Liver (tissue), 9 donors: ENCODE results near the gene RXFP2. TPM values are rescaled to one million over a fixed set of nuclear protein-coding genes. Genes with fewer than 3 reads are reported as not detected.

Experiments
- DNase-seq: peaks from one replicate; pipeline ENCODE4 v3.0.0-alpha.2; 2017; ENCODE audit warnings: low spot score
- H3K27ac ChIP-seq, 2 donors: one replicate each; pipeline ENCODE4 v1.7.0; 2013; ENCODE audit warnings: inconsistent platforms in 2 of 2, low read length in 2 of 2, control low read depth in 1 of 2, low read depth in 1 of 2, mild to moderate bottlenecking in 1 of 2
- H3K27me3 ChIP-seq, 4 donors: one replicate each; pipeline versions ENCODE4 v1.6.1 to v1.7.0; 2013; ENCODE audit warnings: low read length in 3 of 4, inconsistent platforms in 1 of 4, mild to moderate bottlenecking in 1 of 4, moderate library complexity in 1 of 4; ENCODE audit not compliant: control insufficient read depth in 4 of 4, insufficient read depth in 4 of 4
- H3K36me3 ChIP-seq, 4 donors: one replicate each; pipeline versions ENCODE4 v1.6.1 to v1.7.0; 2013; ENCODE audit warnings: low read length in 3 of 4, mild to moderate bottlenecking in 3 of 4, low read depth in 1 of 4, moderate library complexity in 1 of 4; ENCODE audit not compliant: control insufficient read depth in 4 of 4, insufficient read depth in 3 of 4
- H3K4me1 ChIP-seq, 4 donors: one replicate each; pipeline versions ENCODE4 v1.6.1 to v1.7.0; 2013; ENCODE audit warnings: low read length in 3 of 4, mild to moderate bottlenecking in 3 of 4, moderate library complexity in 1 of 4; ENCODE audit not compliant: control insufficient read depth in 4 of 4, insufficient read depth in 4 of 4
- H3K4me3 ChIP-seq, 3 donors: one replicate each; pipeline versions ENCODE4 v1.6.1 to v1.7.0; 2013; ENCODE audit warnings: low read length in 3 of 3, control low read depth in 1 of 3, low read depth in 1 of 3, mild to moderate bottlenecking in 1 of 3
- H3K9ac ChIP-seq, 2 donors: one replicate each; pipeline ENCODE4 v1.7.0; 2013; ENCODE audit warnings: low read length in 2 of 2, mild to moderate bottlenecking in 2 of 2, moderate library complexity in 2 of 2, control low read depth in 1 of 2, low read depth in 1 of 2
- H3K9me3 ChIP-seq, 4 donors: one replicate each; pipeline versions ENCODE4 v1.6.1 to v1.7.0; 2013; ENCODE audit warnings: low read length in 3 of 4; ENCODE audit not compliant: control insufficient read depth in 4 of 4
- ATF3 ChIP-seq: IDR thresholded peaks from 2 replicates; pipeline ENCODE4 v1.6.1; 2016; ENCODE audit warnings: antibody characterized with exemption
- CTCF ChIP-seq: fragments of 150-350 bp; IDR thresholded peaks from 2 replicates; pipeline ENCODE4 v1.5.1; 2017; ENCODE audit warnings: improper control_type of control experiment, low read depth, low read length; ENCODE audit not compliant: missing input control
- EGR1 ChIP-seq, 2 donors: IDR thresholded peaks; 2 replicates each; pipeline ENCODE4 v1.6.1; 2016 to 2018; ENCODE audit warnings: antibody characterized with exemption in 2 of 2, low read depth in 2 of 2
- FOXA1 ChIP-seq: IDR thresholded peaks from 2 replicates; pipeline ENCODE4 v1.6.1; 2016; ENCODE audit warnings: antibody characterized with exemption
- FOXA2 ChIP-seq: IDR thresholded peaks from 2 replicates; pipeline ENCODE4 v1.6.1; 2016; ENCODE audit warnings: antibody characterized with exemption
- GABPA ChIP-seq, 2 donors: IDR thresholded peaks in 1 of 2; conservative IDR thresholded peaks in 1 of 2; 2 replicates each; pipeline ENCODE4 v1.6.1; 2016; ENCODE audit warnings: antibody characterized with exemption in 2 of 2, mild to moderate bottlenecking in 1 of 2, moderate library complexity in 1 of 2
- HNF4A ChIP-seq, 2 donors: conservative IDR thresholded peaks; 2 replicates each; pipeline ENCODE4 v1.6.1; 2016; ENCODE audit warnings: antibody characterized with exemption in 2 of 2, mild to moderate bottlenecking in 2 of 2
- HNF4G ChIP-seq: IDR thresholded peaks from 2 replicates; pipeline ENCODE4 v1.6.1; 2016; ENCODE audit warnings: antibody characterized with exemption
- JUND ChIP-seq, 2 donors: IDR thresholded peaks; 2 replicates each; pipeline ENCODE4 v1.6.1; 2016; ENCODE audit warnings: antibody characterized with exemption in 2 of 2
- MAX ChIP-seq: IDR thresholded peaks from 2 replicates; pipeline ENCODE4 v1.6.1; 2016; ENCODE audit warnings: antibody characterized with exemption
- NR2F2 ChIP-seq: IDR thresholded peaks from 2 replicates; pipeline ENCODE4 v1.6.1; 2016; ENCODE audit warnings: antibody characterized with exemption
- RAD21 ChIP-seq, 2 donors: IDR thresholded peaks; 2 replicates each; pipeline ENCODE4 v1.6.1; 2016; ENCODE audit warnings: antibody characterized with exemption in 2 of 2, mild to moderate bottlenecking in 2 of 2
- REST ChIP-seq: IDR thresholded peaks from 2 replicates; pipeline ENCODE4 v1.6.1; 2016; ENCODE audit warnings: antibody characterized with exemption, mild to moderate bottlenecking
- RXRA ChIP-seq, 2 donors: IDR thresholded peaks; 2 replicates each; pipeline ENCODE4 v1.6.1; 2017 to 2018; ENCODE audit warnings: antibody characterized with exemption in 2 of 2, mild to moderate bottlenecking in 1 of 2
- SP1 ChIP-seq: IDR thresholded peaks from 2 replicates; pipeline ENCODE4 v1.6.1; 2018; ENCODE audit warnings: antibody characterized with exemption, mild to moderate bottlenecking
- TAF1 ChIP-seq: conservative IDR thresholded peaks from 2 replicates; pipeline ENCODE4 v1.6.1; 2016; ENCODE audit warnings: antibody characterized with exemption, mild to moderate bottlenecking
- YY1 ChIP-seq: IDR thresholded peaks from 2 replicates; pipeline ENCODE4 v1.6.1; 2016; ENCODE audit warnings: antibody characterized with exemption, mild to moderate bottlenecking
- ZBTB33 ChIP-seq: IDR thresholded peaks from 2 replicates; pipeline ENCODE4 v1.6.1; 2016; ENCODE audit warnings: antibody characterized with exemption
- WGBS: extraction: QIAGEN DNeasy Blood & Tissue Kit; methylation state at CpG from one replicate; pipeline ENCODE4 v1.1.7; 2013; 5-methylcytosine and 5-hydroxymethylcytosine counted together
- polyA plus RNA-seq, 2 donors: library from polyadenylated mRNA; stranded (reverse) in 1 of 2; unstranded in 1 of 2; fragments of 200-250 nt in 1 of 2; fragments of >200 nt in 1 of 2; fragmentation: Nextera tagmentation in 1 of 2; extraction: Ambion mirVana in 1 of 2; gene quantifications; one replicate each; pipeline versions ENCODE4 v1.2.1 to v1.2.3, GENCODE V29; 2013 to 2015
- total RNA-seq, 2 donors: library from RNA; depleted of rRNA; stranded (reverse); fragments of >200 nt; gene quantifications; one replicate each; pipeline ENCODE4 v1.2.3, GENCODE V29; 2014
- donor health status: healthy.
- donor health status: healthy.
- donor health status: healthy.
- donor health status: healthy.
- donor health status: healthy.

The RXFP2 gene
- total RNA-seq, result not detected
- polyA plus RNA-seq, result not detected

- TF ChIP-seq CTCF (no peak), MAX (no peak), FOXA2 (no peak), ATF3 (no peak), ZBTB33 (no peak), RXRA (IDR thresholded peaks at IDR 0.05) (no peak), JUND (IDR thresholded peaks at IDR 0.05) (no peak)
- 86% methylated on average over 2 of the region's 2 CpGs for WGBS
- no peaks in the 10 kb centered on the region for H3K4me1 ChIP-seq
Measured at GRCh38 chr13:31739226-31739625, at the start of gene RXFP2. TSS of gene RXFP2 (plus strand) at chr13:31739526. CDS start at chr13:31739613, 87 bp downstream.

GRCh38 chr13:31697290-31697689 lies 42.0 kb upstream of the RXFP2 start:
- H3K27me3 ChIP-seq, result peaks cover 0 to 2% (median 0%) of the 10 kb centered on the region in 4 donors
- WGBS, result 0% methylated on average over 1 of the region's 1 CpG
- H3K27ac ChIP-seq, result no peak overlapping the region
- no peaks in the 10 kb centered on the region for H3K36me3 ChIP-seq
- no peak overlapping the region for H3K9ac ChIP-seq
- TF ChIP-seq GABPA (IDR thresholded peaks at IDR 0.05 in 1 of 2, conservative IDR thresholded peaks at IDR 0.05 in 1 of 2) (no peak), HNF4A (conservative IDR thresholded peaks at IDR 0.05) (no peak), RAD21 (IDR thresholded peaks at IDR 0.05) (no peak), YY1 (no peak), JUND (IDR thresholded peaks at IDR 0.05) (no peak), ZBTB33 (no peak), FOXA1 (no peak), RXRA (IDR thresholded peaks at IDR 0.05) (no peak), TAF1 (no peak), EGR1 (IDR thresholded peaks at IDR 0.05; ENCODE audit: low read depth in 2 of 2) (no peak), HNF4G (no peak), NR2F2 (no peak), CTCF (no peak), SP1 (no peak), FOXA2 (no peak), MAX (no peak), ATF3 (no peak), REST (no peak)
- no peak for DNase-seq
- H3K9me3 ChIP-seq, result peaks cover 0 to 2% (median under 1%) of the 10 kb centered on the region in 4 donors
- H3K4me3 ChIP-seq, result no peak overlapping the region
- no peaks in the 10 kb centered on the region for H3K4me1 ChIP-seq

More at GRCh38 chr13:31739226-31739625, at the start of gene RXFP2:
- Histone ChIP-seq H3K36me3 (no peaks in the 10 kb centered on the region), H3K27me3 (no peaks in the 10 kb centered on the region), H3K4me3 (no peak within 1 kb of the TSS), H3K27ac (no peak within 1 kb of the TSS), H3K9me3 (no peaks in the 10 kb centered on the region), H3K9ac (no peak within 1 kb of the TSS)
- DNase-seq, result no peak
